Caco-2 (cell line): ENCODE data around the gene MGMT. TPM values are rescaled to one million over a fixed set of nuclear protein-coding genes. Genes with fewer than 3 reads are reported as not detected.

Experiments used
- BruUV-seq: library from RNA; stranded (reverse); fragments of 400-500 nt; replicated peaks from 2 replicates; lab custom pipeline; 2021; lab: Mats Ljungman, UMichigan
- CTCF ChIA-PET: fragments of 300-600 bp; sonication (Branson Sonifier 250); formaldehyde crosslinking; loops from one replicate; lab custom pipeline; 2022; ENCODE audit warnings: antibody characterized with exemption; lab: Charles Lee
- POLR2A ChIA-PET: fragments of 300-600 bp; sonication (Branson Sonifier 250); formaldehyde crosslinking; loops from one replicate; lab custom pipeline; 2022; ENCODE audit warnings: antibody characterized with exemption; lab: Charles Lee
- DNase-seq, 2 experiments: peaks; one replicate each; pipeline versions ENCODE4 v3.0.0 to v3.0.0-alpha.2; 2020 to 2022
- H3K27me3 ChIP-seq: replicated peaks from 2 replicates; pipeline ENCODE4 v1.6.0; 2011; ENCODE audit warnings: low read length; ENCODE audit not compliant: control insufficient read depth, insufficient read depth
- H3K36me3 ChIP-seq: 2 replicates; pipeline ENCODE4 v1.5.1; 2011; ENCODE audit warnings: low read length; ENCODE audit not compliant: control insufficient read depth, insufficient read depth
- H3K4me1 ChIP-seq: fragments of 250-450 bp; sonication (Bioruptor Pico); 2 replicates; pipeline ENCODE4 v1.5.1; 2020; ENCODE audit warnings: mild to moderate bottlenecking
- H3K4me3 ChIP-seq: 2 replicates; pipeline ENCODE4 v1.5.1; 2011; ENCODE audit warnings: low read depth, mild to moderate bottlenecking, control low read depth, low read length
- H3K9me3 ChIP-seq: fragments of 250-450 bp; sonication (Bioruptor Pico); 2 replicates; pipeline ENCODE4 v1.5.1; 2020; ENCODE audit warnings: mild to moderate bottlenecking, moderate library complexity
- H3K27ac Mint-ChIP-seq: one replicate; pipeline ENCODE4 v1.8.0; 2022; ENCODE audit warnings: mixed read lengths; ENCODE audit not compliant: unreplicated experiment
- H3K27me3 Mint-ChIP-seq: one replicate; pipeline ENCODE4 v1.8.0; 2022; ENCODE audit warnings: mixed read lengths; ENCODE audit not compliant: insufficient read depth, unreplicated experiment
- H3K36me3 Mint-ChIP-seq: one replicate; pipeline ENCODE4 v1.8.0; 2022; ENCODE audit warnings: mild to moderate bottlenecking, mixed read lengths; ENCODE audit not compliant: insufficient read depth, unreplicated experiment
- H3K4me1 Mint-ChIP-seq: one replicate; pipeline ENCODE4 v1.8.0; 2022; ENCODE audit warnings: low read depth, mixed read lengths; ENCODE audit not compliant: unreplicated experiment
- H3K4me3 Mint-ChIP-seq: one replicate; pipeline ENCODE4 v1.8.0; 2022; ENCODE audit warnings: mild to moderate bottlenecking, moderate library complexity, mixed read lengths; ENCODE audit not compliant: unreplicated experiment
- H3K9me3 Mint-ChIP-seq: one replicate; pipeline ENCODE4 v1.8.0; 2022; ENCODE audit warnings: mixed read lengths; ENCODE audit not compliant: unreplicated experiment
- CTCF ChIP-seq, 2 experiments: fragments of 200-600 bp in 1 of 2; IDR thresholded peaks; 1 replicate in 1 of 2; 2 replicates in 1 of 2; pipeline versions ENCODE4 v1.5.1 to v1.8.0; 2011 to 2022; ENCODE audit warnings: antibody characterized with exemption in 1 of 2, control low read depth in 1 of 2, inconsistent platforms in 1 of 2, low read depth in 1 of 2, low read length in 1 of 2, mild to moderate bottlenecking in 1 of 2, moderate library complexity in 1 of 2; ENCODE audit not compliant: insufficient read depth in 1 of 2, severe bottlenecking in 1 of 2, unreplicated experiment in 1 of 2
- intact Hi-C: fragments of 100-400 bp; cut with micrococcal nuclease; formaldehyde crosslinking; loops from one replicate; pipeline ENCODE4 v1.10.0; 2022; ENCODE audit not compliant: unreplicated experiment
- total RNA-seq: library from RNA; stranded (reverse); gene quantifications from 2 replicates; pipeline ENCODE4 v1.2.3, GENCODE V29; 2022

Gene MGMT
- total RNA-seq, 1 experiment from 2014 or later, result 57.0 TPM

GRCh38 chr10:129513312-129513711 is 46.3 kb downstream of the MGMT start:
- Mint-ChIP-seq H3K4me3 (no peak overlapping the region), H3K36me3 (peaks cover 30% of the 10 kb centered on the region), H3K27me3 (no peaks in the 10 kb centered on the region), H3K27ac (no peak overlapping the region), H3K9me3 (no peaks in the 10 kb centered on the region), H3K4me1 (no peaks in the 10 kb centered on the region)
- BruUV-seq, result no TSS peak
- no peaks in the 10 kb centered on the region for H3K27me3 ChIP-seq
- intact Hi-C loops, result no loop called here
- CTCF ChIA-PET, result no interaction called here
- no peaks in the 10 kb centered on the region for H3K4me1 ChIP-seq
- peak in 1 of 2 experiments; percentile 20 for TF ChIP-seq CTCF (IDR thresholded peaks at IDR 0.05; ENCODE audit: insufficient read depth in 1 of 2, low read depth in 1 of 2, low read length in 1 of 2, severe bottlenecking in 1 of 2, unreplicated experiment in 1 of 2)
- DNase-seq, result peak in 1 of 2 experiments; percentile 24
- H3K36me3 ChIP-seq, result no peaks in the 10 kb centered on the region; the same call in 1 of the 2 replicates
- H3K9me3 ChIP-seq, result peaks cover 6% of the 10 kb centered on the region
- POLR2A ChIA-PET, result no interaction called here
- H3K4me3 ChIP-seq, result no peak overlapping the region

- DNase-seq, result no peak
- H3K9me3 Mint-ChIP-seq, result no peaks in the 10 kb centered on the region
- ChIA-PET POLR2A (no interaction called here), CTCF (interaction anchor here (0.6 kb wide), 1 partner anchor 25 kb away, joined by 3 read pairs; no protein-coding TSS in a partner anchor)
- H3K27me3 Mint-ChIP-seq, result no peaks in the 10 kb centered on the region
- H3K4me3 Mint-ChIP-seq, result no peak overlapping the region
- TF ChIP-seq CTCF (IDR thresholded peaks at IDR 0.05; ENCODE audit: insufficient read depth in 1 of 2, low read depth in 1 of 2, low read length in 1 of 2, severe bottlenecking in 1 of 2, unreplicated experiment in 1 of 2), result no peak
- peaks cover 35% of the 10 kb centered on the region for H3K36me3 Mint-ChIP-seq
- no peaks in the 10 kb centered on the region for H3K4me1 Mint-ChIP-seq
- Histone ChIP-seq H3K9me3 (peaks cover 6% of the 10 kb centered on the region), H3K27me3 (no peaks in the 10 kb centered on the region), H3K4me1 (no peaks in the 10 kb centered on the region), H3K36me3 (no peaks in the 10 kb centered on the region; the same call in 1 of the 2 replicates), H3K4me3 (no peak overlapping the region)
- H3K27ac Mint-ChIP-seq, result no peak overlapping the region
- no TSS peak for BruUV-seq
- intact Hi-C loops, result no loop called here
Measured at GRCh38 chr10:129514568-129515451, 47.8 kb downstream of the MGMT start.

GRCh38 chr10:129516846-129517679 is 50.0 kb downstream of the MGMT start:
- Histone ChIP-seq H3K36me3 (no peaks in the 10 kb centered on the region; the same call in 1 of the 2 replicates), H3K9me3 (peaks cover 6% of the 10 kb centered on the region), H3K27me3 (no peaks in the 10 kb centered on the region), H3K4me1 (peaks cover 8% of the 10 kb centered on the region), H3K4me3 (no peak overlapping the region)
- no peak for TF ChIP-seq CTCF (IDR thresholded peaks at IDR 0.05; ENCODE audit: insufficient read depth in 1 of 2, low read depth in 1 of 2, low read length in 1 of 2, severe bottlenecking in 1 of 2, unreplicated experiment in 1 of 2)
- Mint-ChIP-seq H3K36me3 (peaks cover 39% of the 10 kb centered on the region), H3K27ac (no peak overlapping the region), H3K4me3 (no peak overlapping the region), H3K27me3 (no peaks in the 10 kb centered on the region), H3K9me3 (no peaks in the 10 kb centered on the region), H3K4me1 (peaks cover 6% of the 10 kb centered on the region)
- ChIA-PET CTCF (no interaction called here), POLR2A (no interaction called here)
- no TSS peak for BruUV-seq
- no peak for DNase-seq
- intact Hi-C loops, result no loop called here
